GM19463 (cell line): ENCODE data around the gene NDUFS2.
A peak's percentile ranks its signal among the peaks of the same experiment; 100 is the strongest.

ENCODE experiments used
- ATAC-seq: cut with Tn5 transposase; IDR thresholded peaks from one replicate; pipeline ENCODE4 v1.9.1; 2021; ENCODE audit warnings: mild to moderate bottlenecking, moderate library complexity; ENCODE audit not compliant: unreplicated experiment

NDUFS2 gene

DNA sequence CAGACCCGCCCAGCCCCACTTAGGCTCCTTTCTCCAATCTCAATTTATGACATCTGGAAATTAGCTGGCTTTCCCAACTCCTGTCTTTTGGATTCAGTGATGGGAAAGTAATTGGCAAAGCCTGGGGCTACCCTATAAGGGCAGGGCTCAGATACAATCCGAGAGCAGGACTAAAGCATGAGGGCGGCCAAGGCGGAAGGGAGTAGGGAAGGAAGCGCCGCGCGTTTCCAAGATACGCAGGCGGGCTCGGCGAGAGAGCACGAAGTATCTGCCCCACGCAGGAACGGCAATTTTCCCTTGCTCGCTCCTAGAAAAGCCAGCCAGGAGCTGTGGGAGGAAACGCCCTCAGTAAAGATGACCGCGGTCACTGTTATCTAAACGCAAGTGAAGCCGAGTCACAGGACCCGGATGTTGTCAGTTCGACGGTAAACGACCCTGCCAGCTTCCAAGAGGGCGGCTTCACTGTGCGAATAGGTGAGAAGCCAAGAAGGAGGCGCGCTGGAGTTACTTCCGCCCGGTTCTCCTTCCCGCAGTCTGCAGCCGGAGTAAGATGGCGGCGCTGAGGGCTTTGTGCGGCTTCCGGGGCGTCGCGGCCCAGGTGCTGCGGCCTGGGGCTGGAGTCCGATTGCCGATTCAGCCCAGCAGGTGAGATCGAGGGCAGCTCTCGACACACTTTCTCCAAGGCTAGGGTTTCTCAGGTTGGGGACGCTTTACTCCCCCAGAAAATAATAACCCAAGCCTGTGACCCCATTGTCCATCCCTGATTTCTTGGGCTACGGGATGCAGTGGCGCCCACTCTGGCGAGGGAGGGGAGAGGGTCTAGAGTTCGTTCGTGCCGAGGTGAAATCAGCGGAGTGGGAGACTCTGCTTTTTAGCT is at the start of gene NDUFS2:
Gene NDUFS2, plus strand, starts transcription at position 532 of the 877 bp plus-strand sequence. Its CDS starts 19 bp downstream, at position 551.
- ATAC-seq: peak; percentile 98

GRCh38 chr1:161153176-161153575 is 49.0 kb upstream of the NDUFS2 start:
- ATAC-seq: no peak

- peak; percentile 95 for ATAC-seq
Observed at GRCh38 chr1:161153682-161154337, 48.4 kb upstream of the NDUFS2 start, which contains the start of gene UFC1. TSS of gene UFC1 (plus strand) at chr1:161153978. CDS start at chr1:161153998, 20 bp downstream.

- no peak for ATAC-seq
Observed at GRCh38 chr1:161157867-161158266, 44.3 kb upstream of the NDUFS2 start.

DNA sequence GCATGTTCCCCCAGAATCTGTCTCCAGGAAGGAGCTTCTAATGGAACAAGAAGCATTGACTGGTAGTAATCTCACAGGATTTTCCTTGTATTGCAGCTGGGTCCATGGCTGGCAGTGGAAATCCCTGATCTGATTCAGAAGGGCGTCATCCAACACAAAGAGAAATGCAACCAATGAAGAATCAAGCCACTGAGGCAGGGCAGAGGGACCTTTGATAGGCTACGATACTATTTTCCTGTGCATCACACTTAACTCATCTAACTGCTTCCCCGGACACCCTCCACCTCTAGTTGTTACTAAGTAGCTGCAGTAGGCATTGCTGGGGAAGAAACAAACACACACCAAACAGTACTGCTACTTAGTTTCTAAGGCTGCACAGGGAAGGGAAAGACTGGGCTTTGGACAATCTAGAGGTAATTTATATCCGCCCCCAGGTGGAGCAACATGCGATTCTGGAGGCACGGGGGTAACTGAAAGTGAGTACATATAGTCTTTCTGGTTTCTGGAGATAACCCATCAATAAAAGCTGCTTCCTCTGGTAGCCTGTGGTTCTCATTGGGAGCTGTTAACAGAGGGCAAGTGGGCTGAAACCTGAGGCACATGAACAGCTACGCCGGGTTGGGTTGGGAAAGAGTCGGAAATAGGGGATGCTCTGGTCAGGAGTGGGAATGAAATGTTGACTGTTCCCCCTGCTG is 43.7 kb upstream of the NDUFS2 start:
- ATAC-seq: no peak

GRCh38 chr1:161159087-161159912 is 42.9 kb upstream of the NDUFS2 start, which contains the start of gene USP21:
TSS of gene USP21 (plus strand) at chr1:161159500. CDS start at chr1:161160641, 1,141 bp downstream.
- peak; percentile 91 for ATAC-seq

DNA sequence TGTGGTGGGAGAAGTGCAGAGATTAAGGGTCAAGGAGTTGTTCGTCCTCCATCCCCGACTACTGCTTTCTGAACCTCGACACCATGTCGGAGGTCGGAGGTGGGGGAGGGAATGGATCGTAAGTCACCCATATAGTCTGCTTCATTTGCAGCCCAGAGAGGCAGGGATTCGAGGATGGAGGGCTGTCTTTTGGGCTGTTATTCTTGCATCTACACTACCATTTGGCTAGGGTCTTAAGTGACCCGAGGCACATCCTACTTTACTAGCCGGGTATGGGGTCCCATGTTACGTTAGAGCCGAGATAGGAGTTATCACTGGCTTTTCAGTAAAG is 42.3 kb upstream of the NDUFS2 start:
- ATAC-seq: no peak

- no peak for ATAC-seq
Observed at GRCh38 chr1:161160671-161161145, 41.5 kb upstream of the NDUFS2 start.

- ATAC-seq: no peak
Observed at GRCh38 chr1:161161652-161162051, 40.5 kb upstream of the NDUFS2 start.

GRCh38 chr1:161162052-161162451 is 40.1 kb upstream of the NDUFS2 start:
- ATAC-seq: no peak

DNA sequence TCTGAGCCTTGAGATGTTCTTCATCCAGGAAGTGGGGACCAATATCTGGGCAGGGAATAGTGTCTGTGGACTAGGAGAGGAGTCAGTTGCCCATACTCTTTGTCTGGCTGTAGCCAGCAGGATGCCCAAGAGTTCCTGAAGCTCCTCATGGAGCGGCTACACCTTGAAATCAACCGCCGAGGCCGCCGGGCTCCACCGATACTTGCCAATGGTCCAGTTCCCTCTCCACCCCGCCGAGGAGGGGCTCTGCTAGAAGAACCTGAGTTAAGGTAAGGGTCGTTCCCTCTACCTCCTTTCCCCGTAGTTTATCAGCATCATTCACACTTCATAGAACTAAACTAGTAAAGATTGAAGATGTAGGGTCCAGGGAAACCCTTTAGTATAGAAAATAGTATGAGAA is 39.4 kb upstream of the NDUFS2 start:
- no peak for ATAC-seq

- no peak for ATAC-seq
Observed at GRCh38 chr1:161163793-161164192, 38.4 kb upstream of the NDUFS2 start.

- no peak for ATAC-seq
Observed at GRCh38 chr1:161164901-161165610, 37.1 kb upstream of the NDUFS2 start.

DNA sequence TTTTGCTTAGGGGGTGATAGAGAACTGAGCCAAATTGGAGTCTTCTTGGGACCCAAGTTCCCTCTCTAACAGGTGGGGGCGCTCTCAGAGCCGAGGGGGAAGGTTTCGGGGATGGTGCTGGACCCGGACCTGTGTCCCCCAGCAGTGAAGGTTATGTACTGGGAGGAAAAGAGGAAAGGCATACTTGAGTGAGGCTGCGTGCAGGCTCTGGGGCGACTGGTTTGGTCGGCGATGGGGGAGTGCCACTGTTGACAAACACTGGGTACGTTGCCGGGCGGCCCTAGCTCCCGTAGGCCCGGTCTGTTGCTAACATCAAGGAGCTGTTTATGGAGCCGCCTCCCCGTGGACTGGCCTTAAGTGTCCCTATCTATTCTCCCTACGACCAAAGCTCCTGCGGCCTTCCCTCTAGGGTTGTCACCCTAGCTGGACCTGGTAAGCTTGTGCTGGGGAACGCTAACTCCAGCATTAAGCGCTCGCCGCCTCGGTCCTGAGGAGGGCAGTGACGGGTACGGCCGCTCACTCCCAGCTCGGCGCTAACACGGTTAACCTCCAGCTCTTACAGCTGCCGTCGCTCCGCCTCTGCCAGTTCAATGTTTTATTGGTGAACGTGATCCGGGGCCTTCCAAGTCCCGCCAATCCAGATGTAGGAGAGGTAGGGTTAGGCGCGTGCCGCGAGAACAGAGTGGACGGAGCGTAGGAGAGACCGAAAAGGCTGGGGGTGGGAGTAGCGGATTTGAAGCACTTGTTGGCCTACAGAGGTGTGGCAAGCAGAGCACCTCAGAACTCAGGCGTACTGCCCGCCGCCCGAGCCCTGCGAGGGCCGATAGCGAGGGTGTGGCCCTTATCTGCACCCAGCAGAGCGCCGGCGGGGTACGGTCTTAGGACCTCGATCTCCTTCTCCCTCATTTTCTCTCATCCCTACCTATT is 36.2 kb upstream of the NDUFS2 start, which contains the start of gene PPOX:
Gene PPOX, plus strand, starts transcription at position 685 of the 927 bp plus-strand sequence. CDS start 422 bp downstream, outside the sequence.
- ATAC-seq: peak; percentile 95

- ATAC-seq: no peak
Observed at GRCh38 chr1:161166669-161167548, 35.3 kb upstream of the NDUFS2 start.

DNA sequence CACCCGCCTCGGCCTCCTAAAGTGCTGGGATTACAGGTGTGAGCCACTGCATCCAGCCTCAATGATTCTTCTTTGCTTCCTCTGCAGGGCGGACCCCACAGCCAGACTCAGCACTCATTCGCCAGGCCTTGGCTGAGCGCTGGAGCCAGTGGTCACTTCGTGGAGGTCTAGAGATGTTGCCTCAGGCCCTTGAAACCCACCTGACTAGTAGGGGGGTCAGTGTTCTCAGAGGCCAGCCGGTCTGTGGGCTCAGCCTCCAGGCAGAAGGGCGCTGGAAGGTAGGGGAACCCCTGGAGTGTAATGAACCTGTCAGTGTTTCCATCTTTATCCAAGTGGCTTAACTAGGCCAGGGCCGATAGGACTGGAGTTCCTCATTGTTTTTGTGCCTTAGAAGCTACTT is 33.3 kb upstream of the NDUFS2 start:
- ATAC-seq: no peak

DNA sequence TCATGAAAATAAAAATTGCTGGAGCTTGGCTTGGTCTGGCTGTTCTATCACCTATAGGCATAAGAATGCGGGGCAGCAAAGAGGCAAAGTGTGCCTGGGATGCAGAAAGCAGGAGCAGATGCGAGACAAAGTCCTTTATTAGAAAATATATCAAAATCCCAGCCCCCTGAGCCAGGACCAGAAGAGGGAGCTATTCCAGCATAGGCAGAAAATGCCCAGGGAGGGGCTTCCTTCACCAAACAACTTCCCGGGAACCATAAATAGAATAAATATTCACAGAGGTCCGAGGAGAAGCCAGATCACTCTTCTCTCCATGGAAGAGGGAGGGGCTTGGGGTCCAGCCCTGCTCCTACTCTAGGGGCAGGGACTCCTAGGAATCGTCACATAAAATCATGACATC is 31.0 kb upstream of the NDUFS2 start:
- no peak for ATAC-seq

GRCh38 chr1:161171696-161172095 is 30.5 kb upstream of the NDUFS2 start:
- ATAC-seq: no peak
